CD4-positive, alpha-beta T cell treated with Interleukin-6 for 4 hours (primary cell): ENCODE measurements around the gene CD1E.
"Not testable (repeated sequence)": the region's sequence is repeated elsewhere in the genome, so short reads cannot be mapped to it uniquely, and the experiment has no call there.

Source experiments
- DNase-seq: peaks from one replicate; pipeline ENCODE4 v3.0.0-alpha.2; 2020; ENCODE audit warnings: mixed read lengths

CD1E gene

DNA sequence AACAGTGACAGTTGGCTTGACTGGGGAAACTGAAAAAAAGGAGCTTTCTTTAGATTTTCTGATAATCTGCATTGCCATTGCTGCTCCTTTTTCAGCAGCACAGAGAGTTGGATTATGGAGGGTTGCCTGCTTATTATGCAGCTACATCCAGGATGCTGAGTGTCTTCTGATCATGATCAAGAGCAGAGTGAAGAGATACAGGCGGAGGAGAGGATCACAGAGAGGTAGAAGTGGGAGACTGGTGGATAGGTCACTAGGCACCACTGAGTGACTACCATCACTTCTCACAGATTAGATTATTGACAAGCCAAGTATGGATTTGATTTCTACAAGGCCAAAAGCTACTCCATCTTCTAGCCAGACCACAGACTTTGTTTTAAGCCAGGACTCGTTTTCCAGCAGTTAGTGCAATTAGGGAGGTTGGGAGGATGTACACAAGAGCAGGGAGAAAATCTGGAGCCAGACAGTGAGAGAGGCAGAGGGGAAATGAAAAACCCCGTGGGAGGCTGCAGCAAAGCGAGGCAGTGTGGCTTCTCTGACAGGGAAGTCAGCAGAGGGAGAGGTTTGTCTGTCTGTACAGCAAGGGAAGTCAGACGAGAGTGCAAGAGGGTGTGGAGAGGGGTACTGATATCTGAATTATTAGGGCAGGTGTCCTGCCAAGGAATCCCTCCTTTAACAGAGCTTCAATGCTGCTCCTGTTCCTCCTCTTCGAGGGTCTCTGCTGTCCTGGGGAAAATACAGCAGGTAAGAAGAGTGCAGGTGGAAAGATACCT is at the start of gene CD1E:
Gene CD1E, plus strand, starts transcription at position 592 of the 773 bp plus-strand sequence. Its CDS starts 95 bp downstream, at position 687.
- DNase-seq: no peak

DNA sequence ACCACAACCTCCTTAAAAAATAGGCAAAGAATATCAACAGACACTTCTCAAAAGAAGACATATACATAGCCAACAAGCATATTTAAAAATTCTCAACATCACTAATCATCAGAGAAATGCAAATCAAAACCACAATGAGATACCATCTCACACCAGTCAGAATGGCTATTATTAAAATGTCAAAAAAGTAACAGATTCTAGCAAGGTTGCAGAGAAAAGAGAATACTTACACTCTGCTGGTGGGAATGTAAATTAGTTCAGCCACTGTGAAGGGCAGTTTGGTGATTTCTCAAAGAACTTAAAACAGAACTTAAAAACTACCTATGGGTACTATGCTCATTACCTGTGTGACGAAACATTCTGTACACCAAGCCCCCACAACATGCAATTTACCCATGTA is 43.1 kb upstream of the CD1E start:
- DNase-seq: no peak

DNA sequence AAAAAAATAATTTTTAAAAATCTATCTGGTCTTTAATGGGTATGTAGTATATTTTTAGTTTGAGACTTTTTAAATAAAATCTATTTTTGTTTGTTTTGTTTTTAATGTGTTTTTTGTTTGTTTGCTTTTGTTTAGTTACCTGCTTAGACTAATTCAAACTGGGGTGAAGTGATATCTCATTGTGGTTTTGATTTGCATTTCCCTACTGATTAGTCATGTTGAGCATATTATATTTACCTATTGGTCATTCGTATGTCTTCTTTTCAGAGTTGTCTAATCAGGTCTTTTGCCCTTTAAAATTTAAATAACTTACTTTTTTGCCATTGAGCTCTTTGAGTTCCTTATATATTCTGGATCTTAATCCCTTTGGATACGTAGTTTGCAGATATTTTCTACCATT is 42.6 kb upstream of the CD1E start:
- DNase-seq: no peak

DNA sequence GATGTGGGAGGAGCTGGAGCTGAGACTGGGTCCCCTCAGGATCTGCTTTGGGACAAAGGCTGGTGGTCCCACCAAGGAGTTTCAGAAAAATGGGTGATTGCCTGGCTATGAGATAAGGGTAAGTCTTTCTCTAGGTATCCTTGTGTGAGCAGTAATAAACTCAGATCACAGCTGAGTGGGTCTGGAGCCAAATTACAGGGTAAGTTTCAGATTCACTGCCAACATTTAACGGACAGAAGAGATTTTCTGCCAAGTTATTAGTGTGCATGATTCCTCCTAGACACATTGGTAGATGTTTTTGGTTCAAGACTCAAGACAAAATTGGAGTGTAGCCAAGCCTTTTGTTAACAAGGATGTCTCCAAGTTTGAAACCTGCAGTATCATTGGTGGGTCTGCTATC is 29.8 kb upstream of the CD1E start:
- no peak for DNase-seq

DNA sequence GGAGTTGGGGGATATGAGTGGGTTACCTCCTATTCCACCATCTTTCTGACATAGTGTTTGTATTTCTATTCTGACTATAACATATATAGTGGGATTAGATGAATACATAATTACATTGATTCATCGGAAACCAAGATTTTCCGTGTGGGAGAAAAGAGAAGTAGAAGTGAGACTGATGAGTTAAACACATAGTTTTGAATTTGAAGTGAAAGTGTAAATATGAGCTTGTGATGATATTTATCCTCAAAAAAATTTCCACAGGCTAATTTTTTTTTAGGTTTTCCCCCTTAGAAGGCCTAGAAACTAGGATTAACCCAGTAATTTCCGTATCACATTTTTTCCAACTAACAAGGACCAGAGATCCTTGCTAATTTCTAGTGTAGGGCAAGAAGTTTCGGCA is 29.3 kb upstream of the CD1E start:
- no peak for DNase-seq

DNA sequence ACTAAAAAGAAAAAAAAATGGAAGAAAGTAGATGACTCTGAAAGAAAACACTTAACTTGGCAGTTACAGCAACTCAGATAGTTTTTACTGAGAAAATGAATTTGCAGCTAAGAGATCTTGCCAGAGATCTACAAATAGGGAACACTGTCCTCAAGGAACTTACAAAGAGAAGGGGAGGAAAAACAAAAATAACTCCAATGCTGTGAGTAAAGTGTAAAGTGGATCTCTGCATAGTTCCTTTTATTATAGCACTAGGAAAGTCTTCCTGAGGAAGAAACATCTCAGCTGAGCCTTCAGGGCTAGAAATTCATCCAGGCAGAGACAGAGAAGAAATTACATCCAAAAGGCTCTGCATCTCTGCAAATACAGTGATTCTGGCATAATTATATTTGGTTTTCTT is 26.2 kb upstream of the CD1E start:
- DNase-seq: no peak

DNA sequence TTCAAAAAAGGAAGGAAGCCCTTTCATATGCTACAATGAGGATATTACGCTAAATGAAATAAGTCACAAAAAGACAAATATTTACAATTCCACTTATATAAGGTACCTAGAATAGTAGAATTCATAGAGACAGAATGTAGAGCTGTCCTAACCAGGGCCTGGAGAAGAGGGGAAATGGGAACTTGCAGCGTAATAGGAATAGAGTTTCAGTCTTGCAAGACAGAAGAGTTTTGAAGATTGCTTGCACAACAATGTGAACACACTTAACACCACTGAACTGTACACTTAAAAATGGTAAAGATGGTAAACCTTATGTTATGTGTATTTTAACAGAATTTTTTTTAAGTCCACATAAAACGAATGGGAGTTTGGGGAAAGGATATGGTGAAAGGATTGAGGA is 25.3 kb upstream of the CD1E start:
- DNase-seq: no peak

DNA sequence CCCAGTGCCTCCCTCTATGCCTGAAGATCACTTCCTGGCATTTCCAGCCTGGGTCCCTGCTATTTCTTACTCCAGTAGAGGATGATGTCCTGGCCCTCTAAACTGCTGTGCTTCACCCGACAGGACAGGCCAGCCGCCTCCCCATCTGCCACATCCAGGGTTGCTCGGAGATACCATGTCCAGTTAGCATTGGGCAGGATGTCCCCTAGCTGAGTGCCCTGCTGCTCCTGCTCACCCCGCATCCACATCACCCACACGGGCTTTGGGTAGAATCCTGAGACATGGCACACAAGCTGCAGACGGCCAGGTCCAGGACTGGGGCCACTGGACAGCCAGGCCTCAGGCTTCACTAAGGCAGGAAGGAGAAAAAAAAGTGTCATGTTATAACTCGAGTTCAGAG is 24.4 kb upstream of the CD1E start:
- no peak for DNase-seq

DNA sequence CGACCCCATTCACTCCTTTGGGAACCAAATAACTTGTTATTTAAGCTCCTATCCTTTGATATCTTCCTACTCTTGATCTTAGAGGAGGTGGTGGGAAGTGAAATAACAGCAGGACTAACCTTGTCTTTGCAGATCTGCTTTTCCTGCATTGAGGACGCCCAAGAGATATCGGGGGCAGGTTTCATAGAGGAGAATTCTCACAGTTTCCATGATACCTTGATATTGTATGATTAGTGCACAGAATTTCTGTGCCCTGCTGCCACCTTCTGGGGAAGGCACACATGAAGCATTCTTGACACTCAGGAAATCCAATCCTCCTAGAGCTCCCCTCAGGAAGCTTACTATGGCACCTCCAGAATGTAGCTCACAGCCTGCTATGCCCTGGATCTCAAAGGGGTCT is 24.0 kb upstream of the CD1E start:
- DNase-seq: peak; percentile 12

DNA sequence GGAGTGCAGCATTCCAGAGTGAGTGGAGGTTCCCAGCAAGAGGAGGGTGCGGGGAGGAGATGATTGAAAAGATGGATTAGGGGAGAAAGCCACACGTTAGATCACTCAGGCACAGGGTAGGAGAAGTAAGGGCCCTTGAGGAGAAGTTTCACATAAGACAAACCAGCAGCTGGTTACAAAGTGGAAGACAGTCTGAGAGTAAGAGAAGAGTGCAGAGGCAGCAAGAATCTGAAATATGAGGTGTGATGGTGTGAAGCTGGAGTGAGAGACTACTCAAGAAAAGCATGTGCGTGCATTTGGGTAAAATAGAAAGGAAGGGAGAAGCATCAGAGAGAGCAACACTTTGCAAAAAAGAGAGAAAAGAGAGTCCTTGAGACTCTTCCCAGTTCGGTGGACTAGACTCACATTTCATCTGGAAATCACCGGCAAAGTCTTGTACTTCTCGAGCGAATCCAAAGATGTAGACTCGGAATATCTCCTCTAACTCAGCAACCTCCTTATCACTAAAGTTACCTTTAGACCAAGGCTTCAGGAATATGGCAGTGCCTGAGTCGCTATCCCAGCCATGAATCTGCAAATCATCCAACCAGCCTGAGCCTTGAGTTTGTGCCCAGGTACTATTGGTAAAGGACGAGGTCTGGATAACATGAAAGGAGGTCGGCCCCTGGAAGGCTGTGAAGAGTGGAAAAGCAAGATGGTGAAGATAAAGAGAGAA is 23.1 kb upstream of the CD1E start:
- DNase-seq: no peak

DNA sequence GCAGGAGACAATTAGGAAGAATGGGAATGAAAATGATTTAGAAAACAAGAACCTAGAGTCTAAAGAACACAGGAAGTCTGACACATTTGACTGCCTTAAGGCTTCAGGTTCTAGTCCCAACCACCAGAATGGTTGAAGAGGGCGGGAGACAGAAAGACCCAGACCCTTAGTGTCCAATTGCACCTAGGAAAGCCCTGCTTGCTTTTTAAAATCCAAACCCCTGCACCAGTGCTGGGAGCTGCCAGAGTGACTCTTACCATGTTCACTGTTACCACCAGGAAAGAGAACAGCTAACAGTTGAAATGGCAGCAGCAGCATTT is 22.6 kb upstream of the CD1E start:
- DNase-seq: no peak

DNA sequence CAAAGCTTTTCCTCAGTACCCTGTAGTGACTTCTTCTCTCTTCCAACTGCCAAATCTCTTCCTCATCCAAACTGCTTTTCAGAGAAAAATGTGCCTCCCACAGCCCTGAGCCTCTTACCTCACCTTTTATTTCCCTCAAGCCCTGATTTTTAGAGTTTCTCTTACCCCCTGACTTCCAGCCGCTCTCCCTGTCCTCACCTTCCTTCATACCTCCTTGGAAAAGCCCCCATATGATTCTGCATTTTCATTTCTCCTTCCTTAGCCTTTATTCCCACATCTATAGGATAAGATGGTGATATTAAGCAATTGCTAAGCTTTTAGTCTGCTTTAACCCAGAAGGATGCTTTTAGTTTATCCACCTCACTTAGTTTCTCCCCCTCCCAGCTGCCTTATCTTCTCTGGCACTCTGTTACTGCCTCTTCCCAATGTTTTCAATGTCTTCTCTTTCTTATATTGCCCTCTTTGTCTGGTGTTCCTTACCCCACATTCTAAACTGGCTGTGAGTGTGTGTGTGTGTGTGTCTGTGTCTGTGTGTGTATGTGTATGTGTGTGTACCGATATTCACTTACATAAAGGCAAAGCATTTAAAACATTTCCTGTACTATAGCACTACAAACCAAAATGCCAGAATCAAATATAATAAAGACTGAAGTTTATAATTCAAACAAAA is 22.1 kb upstream of the CD1E start, which contains the start of gene CD1B:
Gene CD1B, minus strand, starts transcription at position 51 of the 670 bp plus-strand sequence. CDS start 108 bp downstream, outside the sequence.
- DNase-seq: no peak

DNA sequence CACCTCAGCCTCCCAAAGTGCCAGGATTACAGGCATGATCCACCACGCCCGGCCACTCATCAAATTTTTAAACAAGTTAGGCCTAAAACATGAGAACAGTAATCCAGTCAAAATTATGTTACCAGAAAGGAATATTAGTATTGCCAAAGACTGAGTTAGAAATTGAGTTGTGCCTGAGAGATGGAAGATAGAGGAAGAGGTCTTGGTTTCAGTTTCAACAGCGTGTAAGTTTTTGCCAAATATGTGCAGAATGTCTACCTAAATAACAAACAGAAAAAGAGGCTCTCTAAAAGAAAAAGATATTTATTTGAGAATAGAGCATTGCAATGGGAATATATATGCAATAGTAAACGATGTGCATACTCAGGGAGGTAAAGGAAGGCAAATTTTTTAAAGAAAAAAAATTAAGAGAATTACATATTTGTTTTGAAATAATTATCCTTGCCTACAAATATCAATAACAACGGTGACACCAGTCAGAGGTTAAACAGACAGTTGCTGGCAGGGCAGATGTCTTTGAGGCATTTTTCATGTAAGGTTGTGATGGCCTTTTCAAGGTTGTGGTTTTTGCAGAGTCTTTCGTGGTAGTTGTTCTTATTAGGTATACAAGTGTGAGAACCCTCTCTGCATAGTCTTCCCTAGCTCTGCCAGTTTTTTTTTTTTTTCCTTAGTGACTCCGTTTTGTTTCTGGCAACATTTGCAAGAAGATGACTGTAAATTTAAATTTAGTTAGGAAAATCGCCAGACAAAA is 20.1 kb upstream of the CD1E start:
- no peak for DNase-seq

DNA sequence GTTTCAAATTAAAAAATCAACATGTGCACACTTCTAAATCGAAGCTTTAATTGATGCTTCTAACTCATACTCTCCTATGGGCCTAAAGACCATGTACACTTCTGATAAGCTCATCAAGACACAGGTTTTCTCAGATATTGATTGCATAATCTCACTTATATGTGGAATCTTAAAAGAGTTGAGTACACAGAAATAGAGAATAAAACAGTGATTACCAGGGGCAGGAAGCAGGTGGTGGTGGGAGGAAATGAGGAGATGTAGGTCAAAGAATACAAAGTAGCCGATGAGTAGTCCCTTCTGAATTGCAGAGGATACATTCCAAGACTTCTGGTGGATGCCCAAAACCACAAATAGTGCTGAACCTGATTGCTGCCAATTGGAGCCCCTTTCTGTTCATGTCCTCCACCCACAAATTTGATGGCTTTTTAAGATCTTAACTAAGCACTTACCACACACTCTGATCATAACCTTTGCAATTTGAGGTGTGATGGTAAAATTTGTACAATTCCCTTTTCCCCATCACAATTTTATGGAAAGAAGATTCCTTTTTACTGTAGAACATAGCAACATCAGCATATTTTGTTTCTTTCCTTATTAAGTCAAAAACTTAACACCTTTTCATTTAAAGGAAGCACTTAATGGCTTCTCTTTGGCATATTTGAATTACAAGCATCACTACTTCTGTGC is 19.0 kb upstream of the CD1E start:
- DNase-seq: no peak

DNA sequence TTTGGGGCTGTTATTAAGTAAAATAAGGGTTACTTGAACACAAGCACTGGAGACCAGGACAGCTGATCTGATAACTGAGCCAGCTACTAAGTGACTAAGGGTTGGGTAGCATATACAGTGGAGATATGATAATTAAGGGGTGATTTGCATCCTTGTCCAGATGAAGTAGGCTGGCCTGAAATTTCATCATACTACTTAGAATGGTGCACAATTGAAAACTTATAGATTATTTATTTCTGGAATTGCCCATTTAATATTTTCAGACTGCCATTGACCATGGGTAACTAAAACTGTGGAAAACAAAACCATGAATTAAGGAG is 18.5 kb upstream of the CD1E start:
- DNase-seq: no peak

DNA sequence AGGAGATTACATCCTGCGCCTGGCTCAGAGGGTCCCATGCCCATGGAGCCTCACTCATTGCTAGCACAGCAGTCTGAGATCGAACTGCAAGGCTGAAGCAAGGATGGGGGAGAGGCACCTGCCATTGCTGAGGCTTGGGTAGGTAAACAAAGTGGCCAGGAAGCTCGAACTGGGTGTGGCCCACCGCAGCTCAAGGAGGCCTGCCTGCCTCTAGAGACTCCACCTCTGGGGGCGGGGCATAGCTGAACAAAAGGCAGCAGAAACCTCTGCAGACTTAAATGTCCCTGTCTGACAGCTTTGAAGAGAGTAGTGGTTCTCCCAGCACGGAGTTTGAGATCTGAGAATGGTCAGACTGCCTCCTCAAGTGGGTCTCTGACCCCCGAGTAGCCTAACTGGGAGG is 17.3 kb upstream of the CD1E start:
- DNase-seq: not testable (repeated sequence)

DNA sequence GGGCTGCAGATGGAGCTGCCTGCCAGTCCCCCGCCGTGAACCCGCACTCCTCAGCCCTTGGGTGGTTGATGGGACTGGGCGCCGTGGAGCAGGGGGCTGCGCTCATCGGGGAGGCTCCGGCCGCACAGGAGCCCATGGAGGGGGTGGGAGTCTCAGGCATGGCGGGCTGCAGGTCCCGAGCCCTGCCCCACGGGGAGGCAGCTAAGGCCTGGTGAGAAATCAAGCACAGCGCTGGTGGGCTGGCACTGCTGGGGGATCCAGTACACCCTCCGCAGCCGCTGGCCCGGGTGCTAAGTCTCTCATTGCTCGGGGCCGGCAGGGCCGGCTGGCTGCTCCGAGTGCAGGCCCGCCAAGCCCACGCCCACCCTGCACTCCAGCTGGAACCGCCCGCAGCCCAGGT is 4.7 kb upstream of the CD1E start:
- DNase-seq: not testable (repeated sequence)

DNA sequence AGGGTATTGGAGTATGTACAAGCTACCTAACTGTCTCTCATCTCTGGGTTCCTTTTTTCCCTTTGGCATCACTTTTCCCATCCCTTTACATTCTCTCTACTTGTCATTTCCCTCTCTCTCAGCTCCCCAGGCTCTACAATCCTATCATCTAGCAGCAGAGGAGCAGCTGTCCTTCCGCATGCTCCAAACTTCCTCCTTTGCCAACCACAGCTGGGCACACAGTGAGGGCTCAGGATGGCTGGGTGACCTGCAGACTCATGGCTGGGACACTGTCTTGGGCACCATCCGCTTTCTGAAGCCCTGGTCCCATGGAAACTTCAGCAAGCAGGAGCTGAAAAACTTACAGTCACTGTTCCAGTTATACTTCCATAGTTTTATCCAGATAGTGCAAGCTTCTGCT is 561 bp downstream of the CD1E start:
- DNase-seq: no peak

DNA sequence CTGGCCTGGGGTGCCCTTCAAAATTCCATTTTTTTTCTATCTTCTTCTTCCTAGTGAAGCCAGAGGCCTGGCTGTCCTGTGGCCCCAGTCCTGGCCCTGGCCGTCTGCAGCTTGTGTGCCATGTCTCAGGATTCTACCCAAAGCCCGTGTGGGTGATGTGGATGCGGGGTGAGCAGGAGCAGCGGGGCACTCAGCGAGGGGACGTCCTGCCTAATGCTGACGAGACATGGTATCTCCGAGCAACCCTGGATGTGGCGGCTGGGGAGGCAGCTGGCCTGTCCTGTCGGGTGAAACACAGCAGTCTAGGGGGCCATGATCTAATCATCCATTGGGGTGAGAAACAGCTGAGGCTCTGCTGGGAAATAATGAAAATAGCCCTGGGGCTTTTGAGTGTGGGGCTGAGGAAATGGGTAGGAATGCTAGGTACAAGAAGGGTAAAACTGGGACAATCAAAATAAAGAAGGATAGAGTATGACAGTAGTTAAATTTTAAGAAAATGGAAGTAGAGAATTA is 2.1 kb downstream of the CD1E start:
- no peak for DNase-seq

DNA sequence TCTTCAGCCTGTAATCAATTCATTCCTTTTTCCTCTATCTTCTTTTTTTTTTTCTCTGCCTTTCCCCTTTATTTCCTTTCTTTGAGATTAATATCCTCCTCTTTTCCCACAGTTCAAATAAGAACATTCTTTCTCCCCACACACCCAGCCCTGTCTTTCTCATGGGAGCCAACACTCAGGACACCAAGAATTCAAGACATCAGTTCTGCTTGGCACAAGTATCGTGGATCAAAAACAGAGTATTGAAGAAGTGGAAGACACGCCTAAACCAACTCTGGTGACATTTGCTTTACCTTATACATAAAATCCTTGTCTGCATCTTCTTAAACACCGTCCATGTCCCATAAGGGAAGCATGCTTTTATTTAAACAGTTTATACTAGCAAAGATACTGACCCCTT is 2.9 kb downstream of the CD1E start:
- DNase-seq: no peak

DNA sequence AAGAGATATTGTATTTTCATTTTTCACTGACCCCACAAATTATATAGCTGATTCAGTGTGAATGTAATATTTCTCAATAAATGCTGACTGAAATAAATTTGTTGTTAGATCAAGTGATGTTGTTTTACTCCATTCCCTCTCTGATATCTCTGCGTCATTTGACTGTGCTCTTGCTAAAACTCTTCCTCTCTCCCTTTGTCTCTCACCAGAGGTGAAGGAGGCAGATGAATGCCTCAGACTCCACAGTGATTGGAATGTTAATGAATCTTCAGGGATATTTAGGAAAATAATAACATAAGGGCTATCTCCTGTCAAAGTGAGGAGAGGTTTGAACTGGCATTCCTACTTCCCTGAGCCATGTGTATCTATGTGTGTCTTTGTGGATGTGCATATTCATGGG is 3.7 kb downstream of the CD1E start:
- DNase-seq: no peak

DNA sequence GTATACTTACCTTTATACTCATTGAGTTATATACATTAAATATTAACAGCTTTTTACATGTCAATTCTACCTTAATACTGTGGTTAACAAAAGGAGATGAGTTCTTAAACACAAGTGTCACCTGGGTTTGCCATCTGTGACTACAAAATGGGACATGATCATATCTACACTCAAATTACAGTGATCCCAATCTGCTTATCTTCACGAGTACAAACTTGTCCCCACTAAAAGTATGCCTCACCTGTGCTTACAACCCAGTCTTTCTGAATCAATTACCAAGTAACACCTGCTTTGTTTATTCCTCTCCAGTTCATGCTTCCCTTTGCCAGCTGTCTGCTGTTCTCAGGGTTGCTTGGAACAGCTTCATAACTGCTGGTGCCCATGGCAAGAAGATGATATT is 8.8 kb downstream of the CD1E start:
- DNase-seq: no peak

DNA sequence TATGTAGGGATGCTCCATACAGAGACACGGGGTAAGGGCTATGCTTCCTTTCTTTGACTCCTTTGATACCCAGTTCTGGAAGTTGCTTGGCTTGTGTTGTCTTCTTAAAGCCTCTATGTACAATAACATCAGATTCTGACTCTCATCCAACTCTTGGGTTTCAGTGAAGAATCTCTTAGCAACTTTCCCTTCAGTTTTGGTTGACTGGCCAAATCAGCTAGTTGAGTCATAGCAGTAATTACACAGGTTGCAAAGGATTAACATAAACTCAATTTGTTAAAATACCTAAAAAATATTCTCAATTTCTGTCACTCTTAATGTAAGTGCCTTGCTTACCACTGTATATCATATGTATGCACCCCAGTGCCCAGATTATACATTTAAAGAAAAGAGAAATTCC is 9.2 kb downstream of the CD1E start:
- DNase-seq: no peak
